GM19238 (cell line): ENCODE results near the gene ALOXE3.

Experiments used
- DNase-seq: peaks from one replicate; pipeline ENCODE4 v3.0.0; 2011; ENCODE audit warnings: low spot score; ENCODE audit not compliant: insufficient read length

ALOXE3 gene

GRCh38 chr17:8142158-8142886 lies 24.0 kb upstream of the ALOXE3 start:
- DNase-seq = no peak

DNA sequence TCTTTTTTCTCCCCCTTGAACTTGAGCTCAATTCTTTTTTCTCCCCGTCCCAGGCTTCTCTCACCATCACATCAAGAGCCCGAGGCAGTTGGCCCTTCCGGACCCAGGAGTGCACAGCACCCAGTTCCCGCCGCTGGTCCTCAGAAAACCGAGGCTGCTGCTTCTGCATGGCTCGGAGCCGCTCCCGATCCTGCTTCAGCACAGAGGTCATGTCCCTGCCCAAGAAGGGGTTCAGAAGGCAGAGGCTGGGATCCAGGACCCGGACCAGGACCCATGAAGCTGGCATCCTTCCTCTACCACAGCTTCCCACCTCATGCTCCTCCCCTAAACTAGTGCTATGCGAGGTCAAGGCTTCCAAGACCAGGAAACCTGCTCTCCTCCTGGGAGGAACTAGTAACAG lies 23.4 kb upstream of the ALOXE3 start:
- no peak for DNase-seq

- DNase-seq = no peak
These were observed 22.7 kb upstream of the ALOXE3 start for GRCh38 chr17:8141045-8141444.

- DNase-seq = no peak
These were observed 22.0 kb upstream of the ALOXE3 start for GRCh38 chr17:8140065-8141029.

DNA sequence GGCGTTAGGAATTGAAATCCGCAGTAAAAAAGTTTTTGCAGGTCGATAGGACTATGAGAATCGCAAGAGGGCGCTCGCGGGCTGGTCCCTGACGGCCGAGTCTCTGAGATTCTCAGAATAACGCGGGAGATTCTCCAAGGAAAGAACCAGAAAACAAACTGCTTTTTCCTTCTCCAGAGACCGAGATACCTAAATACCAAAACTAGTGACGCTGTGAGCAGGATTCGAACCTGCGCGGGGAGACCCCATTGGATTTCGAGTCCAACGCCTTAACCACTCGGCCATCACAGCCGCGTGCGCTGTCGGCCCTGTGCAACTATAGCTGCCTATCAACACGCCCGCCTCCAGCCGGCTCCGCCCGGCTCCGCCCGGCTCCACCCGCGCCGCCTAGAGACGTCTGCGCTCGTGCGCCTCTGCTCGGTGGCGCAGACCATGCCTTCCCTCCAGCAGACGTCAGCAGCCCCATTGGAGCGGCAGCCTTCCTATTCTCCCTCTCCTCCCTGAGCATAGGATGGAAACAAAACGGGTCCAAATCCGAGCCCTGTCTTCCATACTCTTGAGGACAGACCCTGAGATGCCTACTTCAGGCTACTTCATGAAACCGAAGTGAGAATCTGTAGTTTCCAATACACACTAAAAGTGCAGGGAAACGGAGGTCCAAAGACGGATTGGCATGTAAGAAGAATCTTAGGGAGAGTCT lies 20.5 kb upstream of the ALOXE3 start:
- DNase-seq = peak; percentile 88

DNA sequence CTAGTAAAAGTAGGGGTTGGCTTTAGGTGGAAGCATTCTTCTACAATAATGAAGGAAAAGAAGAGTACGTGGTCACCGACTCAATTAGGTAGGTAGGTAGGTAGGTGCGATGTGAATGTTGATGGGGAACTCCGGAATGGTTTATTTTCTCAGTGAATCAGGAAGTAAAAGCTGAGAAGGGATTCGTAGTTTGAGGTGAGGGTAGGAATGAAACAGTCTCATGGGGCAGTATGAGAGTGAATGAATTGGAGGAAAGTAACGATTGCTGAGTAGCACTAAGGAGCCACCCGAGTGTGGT lies 20.0 kb upstream of the ALOXE3 start:
- no peak for DNase-seq

- DNase-seq = no peak
These were observed 19.5 kb upstream of the ALOXE3 start for GRCh38 chr17:8137645-8138373.

DNA sequence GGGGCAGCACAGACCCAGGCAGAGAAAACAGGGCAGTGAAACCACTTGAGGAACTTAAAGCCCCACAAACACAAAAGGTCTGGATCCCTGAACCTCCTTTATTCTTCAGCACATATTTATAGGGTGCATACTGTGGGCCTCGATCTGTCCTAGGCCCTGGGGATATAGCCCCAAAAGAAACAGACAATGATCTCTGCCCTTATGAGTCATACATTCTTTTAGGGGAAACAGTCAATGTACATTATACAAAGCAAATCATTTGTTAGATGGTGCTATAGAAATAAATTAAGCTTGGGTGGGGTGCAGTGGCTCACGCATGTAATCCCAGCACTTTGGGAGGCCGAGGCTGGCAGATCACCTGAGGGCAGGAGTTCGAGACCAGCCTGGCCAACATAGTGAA lies 15.6 kb upstream of the ALOXE3 start:
- no peak for DNase-seq

GRCh38 chr17:8133399-8133798 lies 15.1 kb upstream of the ALOXE3 start:
- DNase-seq = no peak

DNA sequence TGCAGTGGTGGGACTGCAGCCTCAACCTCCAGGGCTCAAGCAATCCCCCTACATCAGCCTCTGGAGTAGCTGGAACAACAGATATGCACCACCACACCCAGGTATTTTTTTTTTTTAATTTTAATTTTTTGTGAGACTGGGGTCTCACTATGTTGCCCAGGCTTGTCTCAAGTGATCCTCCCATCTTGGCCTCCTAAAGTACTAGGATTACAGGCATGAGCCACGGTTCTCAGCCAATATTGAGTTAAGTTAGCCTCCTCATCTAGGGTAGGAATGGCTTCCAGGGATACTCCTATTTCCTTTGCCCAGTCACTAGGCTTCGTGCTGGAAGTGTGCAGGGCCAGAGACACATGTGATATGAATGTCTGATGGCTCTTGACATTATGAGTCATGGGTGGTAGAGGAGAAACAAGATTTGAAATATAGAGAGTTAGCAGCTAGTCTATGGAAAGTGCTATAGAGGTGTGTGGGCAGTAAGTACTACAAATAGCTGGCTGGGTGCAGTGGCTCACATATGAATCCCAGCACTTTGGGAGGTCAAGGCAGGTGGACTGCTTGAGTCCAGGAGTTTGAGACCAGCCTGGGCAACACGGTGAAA lies 13.6 kb upstream of the ALOXE3 start:
- DNase-seq = no peak

DNA sequence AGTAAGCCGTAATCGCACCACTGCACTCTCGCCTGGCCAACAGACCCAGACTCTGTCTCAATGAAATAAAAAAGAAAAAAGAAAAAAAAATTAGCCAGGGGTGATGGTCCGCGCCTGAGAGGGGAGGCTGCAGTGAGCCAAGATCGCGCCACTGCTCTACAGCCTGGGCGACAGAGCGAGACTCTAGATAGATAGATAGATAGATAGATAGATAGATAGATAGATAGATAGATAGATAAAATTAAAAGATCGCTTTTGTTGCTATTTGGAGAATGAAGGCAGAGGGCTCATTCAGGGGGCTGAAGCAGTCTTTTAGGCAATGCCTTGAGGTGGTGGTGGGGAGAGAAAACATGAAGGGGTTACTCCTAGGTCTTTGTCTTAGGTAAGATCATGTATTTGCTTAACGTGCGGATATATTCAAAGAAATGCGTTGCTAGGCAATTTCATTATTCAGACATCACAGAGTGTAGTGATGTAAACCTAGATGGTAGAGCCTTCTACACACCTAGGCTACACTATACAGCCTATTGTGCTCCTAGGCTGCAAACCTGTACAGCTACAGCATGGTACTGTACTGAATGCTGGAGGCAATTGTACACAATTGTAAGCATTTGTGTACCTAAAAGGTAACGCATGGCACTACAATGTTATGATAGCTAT lies 9.9 kb upstream of the ALOXE3 start:
- no peak for DNase-seq

DNA sequence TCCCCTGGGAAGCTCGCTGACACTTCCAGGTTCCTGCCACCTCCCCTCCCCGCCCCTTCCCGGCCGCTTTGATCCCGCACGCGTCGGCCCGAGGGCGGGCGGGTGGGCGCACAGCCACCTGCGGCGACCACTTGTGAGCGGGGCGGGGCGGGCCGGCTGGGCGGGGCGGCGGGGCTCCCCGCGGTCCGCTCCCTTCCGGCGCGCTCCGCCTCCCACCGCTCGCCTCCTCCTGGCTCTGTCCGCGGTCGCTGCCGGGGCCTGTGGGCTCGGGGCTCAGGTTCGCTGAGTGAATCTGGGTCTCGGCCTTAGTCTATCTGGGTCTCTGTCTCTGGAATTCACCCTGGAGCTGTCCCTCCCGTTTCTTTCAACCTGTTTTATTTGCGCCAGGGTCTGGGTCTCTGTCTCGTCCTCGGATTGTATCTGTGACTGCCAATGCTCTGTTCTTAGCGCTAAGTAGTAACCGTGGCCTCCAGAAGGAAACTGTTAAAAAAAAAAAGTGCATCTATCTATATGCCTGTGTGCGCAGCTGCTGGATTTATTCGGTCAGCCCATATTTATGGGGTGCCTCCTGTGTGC lies 8.3 kb upstream of the ALOXE3 start:
- DNase-seq = peak; percentile 60

DNA sequence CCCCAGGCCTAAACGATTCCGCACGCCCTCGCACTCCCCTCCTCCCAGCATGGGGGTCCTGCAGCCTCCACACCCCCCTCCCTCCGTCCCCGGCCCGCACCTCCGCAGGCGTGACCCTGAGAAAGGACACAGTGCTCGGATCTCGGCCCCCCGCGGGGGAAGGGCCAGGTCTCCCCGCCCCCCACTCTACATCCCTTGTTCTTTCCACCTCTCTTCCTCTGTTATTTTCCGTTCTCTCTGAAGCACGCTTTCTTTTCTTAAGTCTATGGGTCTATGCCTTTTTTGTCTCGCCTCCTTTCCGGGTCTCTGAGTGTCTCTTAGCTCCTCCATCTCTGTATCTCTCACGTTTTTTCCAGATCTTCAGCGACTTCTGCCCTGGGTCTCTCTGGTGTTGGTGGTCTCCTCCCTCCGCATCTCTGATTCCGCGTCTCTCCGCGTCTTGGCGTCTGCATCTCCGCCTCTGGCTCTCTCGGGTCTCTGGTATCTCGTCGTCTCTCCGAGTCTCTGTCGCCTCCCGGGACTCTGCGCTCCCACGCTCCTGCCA lies 7.7 kb upstream of the ALOXE3 start:
- no peak for DNase-seq

- DNase-seq = peak; percentile 66
These were observed 7.0 kb upstream of the ALOXE3 start for GRCh38 chr17:8125154-8125946.

GRCh38 chr17:8124350-8125153 lies 6.2 kb upstream of the ALOXE3 start:
- no peak for DNase-seq

DNA sequence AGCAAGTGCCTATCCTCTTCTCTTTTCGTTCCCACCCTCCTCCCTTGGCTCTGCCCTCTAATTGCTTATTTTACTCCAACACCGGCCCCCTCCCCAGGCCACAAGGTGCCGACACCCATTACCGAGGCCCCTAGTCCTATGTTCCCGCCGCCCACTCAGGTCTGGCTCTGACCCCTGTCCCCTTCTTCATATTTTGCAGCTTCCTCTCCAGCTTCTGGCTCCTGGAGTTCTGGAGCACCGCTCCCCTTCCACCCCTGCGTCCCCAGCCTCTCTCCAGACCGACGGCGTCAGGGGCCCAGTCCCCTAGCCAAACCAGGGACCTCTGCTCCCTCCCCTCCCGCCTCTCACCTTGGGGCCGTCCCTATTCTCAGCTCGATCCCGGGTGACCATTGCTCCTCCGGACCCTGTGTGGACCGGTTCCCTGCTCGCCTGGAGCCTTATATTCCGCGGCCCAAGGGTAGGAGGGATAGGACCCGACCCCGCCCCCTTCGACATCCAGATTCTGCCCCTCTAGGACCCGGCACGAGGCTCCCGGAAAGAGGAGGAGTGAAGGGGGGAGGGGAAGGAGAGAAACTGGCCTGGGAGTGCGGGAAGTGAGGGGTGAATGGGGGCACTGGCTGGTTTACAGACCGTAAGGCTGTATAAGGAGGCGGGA lies 5.5 kb upstream of the ALOXE3 start, which contains the start of gene HES7:
HES7 (minus strand) TSS at position 412 of the 655 bp plus-strand sequence; CDS start at position 390, 22 bp downstream.
- DNase-seq = no peak

- no peak for DNase-seq
These were observed 4.8 kb upstream of the ALOXE3 start for GRCh38 chr17:8122924-8123694.
